Ovary (tissue), 3 donors: ENCODE measurements around the gene PLEKHA5.

ENCODE experiments used
- CTCF ChIP-seq, 3 donors: fragments of 450-650 bp in 2 of 3; fragments of 200-600 bp in 1 of 3; IDR thresholded peaks; one replicate each; pipeline versions ENCODE4 v1.5.1 to v1.8.0; 2016 to 2022; ENCODE audit warnings: antibody characterized with exemption in 3 of 3, mild to moderate bottlenecking in 1 of 3
- POLR2A ChIP-seq: fragments of 450-650 bp; IDR thresholded peaks from one replicate; pipeline ENCODE4 v1.6.1; 2017; ENCODE audit warnings: antibody characterized with exemption, mild to moderate bottlenecking, moderate library complexity
- donor health status: DM: no; HTN: no; CAD: no.

GRCh38 chr12:19245106-19245505 lies 115.6 kb downstream of the PLEKHA5 start:
- TF ChIP-seq CTCF (IDR thresholded peaks at IDR 0.05) (no peak), POLR2A (no peak)
